Mesodermal cell (in vitro differentiated cells): ENCODE results near the gene PCCB.
"Not testable (repeated sequence)": the region's sequence is repeated elsewhere in the genome, so short reads cannot be mapped to it uniquely, and the experiment has no call there.

Source experiments
- H3K27ac ChIP-seq: 2 replicates; pipeline ENCODE4 v1.7.0; 2013; ENCODE audit warnings: mild to moderate bottlenecking, low read depth, low read length, moderate library complexity; ENCODE audit not compliant: severe bottlenecking
- H3K36me3 ChIP-seq: 2 replicates; pipeline ENCODE4 v1.7.1; 2013; ENCODE audit warnings: mild to moderate bottlenecking, low read length, moderate library complexity; ENCODE audit not compliant: control insufficient read depth, insufficient read depth
- H3K4me1 ChIP-seq: one replicate; pipeline ENCODE4 v1.7.1; 2013; ENCODE audit warnings: mild to moderate bottlenecking, low read length; ENCODE audit not compliant: insufficient read depth, control insufficient read depth, poor library complexity, severe bottlenecking
- H3K4me3 ChIP-seq: 2 replicates; pipeline ENCODE4 v1.7.0; 2013; ENCODE audit warnings: low read length, control low read depth, mild to moderate bottlenecking; ENCODE audit not compliant: insufficient read depth, poor library complexity, severe bottlenecking; ENCODE audit errors: extremely low read depth
- H3K9me3 ChIP-seq: 2 replicates; pipeline ENCODE4 v1.7.1; 2013; ENCODE audit warnings: mild to moderate bottlenecking, low read length, moderate library complexity; ENCODE audit not compliant: control insufficient read depth
- WGBS, 2 experiments: methylation state at CpG; one replicate each; pipeline ENCODE4 v1.1.5; 2013; ENCODE audit warnings: missing lambda C conversion rate in 2 of 2; ENCODE audit not compliant: insufficient coverage in 2 of 2; 5-methylcytosine and 5-hydroxymethylcytosine counted together

The PCCB gene

DNA sequence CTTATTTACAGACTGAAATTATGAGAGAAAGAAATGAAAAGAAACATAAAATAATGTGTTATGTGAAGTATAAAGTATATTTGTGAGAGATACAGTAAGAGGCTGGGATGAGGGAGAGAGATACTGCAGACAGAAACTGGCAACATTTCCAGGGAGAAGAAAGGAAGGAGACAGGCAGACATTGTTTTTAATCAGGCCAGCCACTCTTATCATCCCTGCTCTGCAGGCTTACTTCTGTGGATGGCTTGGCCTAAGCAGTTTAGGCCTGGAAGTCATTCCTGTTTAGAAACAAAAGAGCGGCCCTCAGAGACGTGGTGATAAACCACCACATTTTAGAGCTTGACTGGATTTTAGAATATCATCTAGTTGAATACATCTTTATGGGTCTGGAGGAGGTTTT is 12.4 kb downstream of the PCCB start:
- H3K9me3 ChIP-seq: no peaks in the 10 kb centered on the region
- H3K4me1 ChIP-seq: peaks cover 6% of the 10 kb centered on the region
- no peak overlapping the region for H3K4me3 ChIP-seq
- H3K36me3 ChIP-seq: peaks cover 46% of the 10 kb centered on the region
- WGBS, 2 experiments: no CpG with 5 or more reads among the region's 2 CpGs
- peak overlapping the region; percentile 54 for H3K27ac ChIP-seq

- peaks cover 6% of the 10 kb centered on the region for H3K4me1 ChIP-seq
- peaks cover 43% of the 10 kb centered on the region for H3K36me3 ChIP-seq
- 100% methylated on average over 1 to 4 of the region's 7 CpGs for WGBS, 2 experiments
- no peak overlapping the region for H3K27ac ChIP-seq
- H3K4me3 ChIP-seq: no peak overlapping the region
- no peaks in the 10 kb centered on the region for H3K9me3 ChIP-seq
Measured at GRCh38 chr3:136263251-136263650, 13.1 kb downstream of the PCCB start.

GRCh38 chr3:136266468-136267125 is 16.5 kb downstream of the PCCB start:
- H3K4me1 ChIP-seq, H3K9me3 ChIP-seq, H3K4me3 ChIP-seq, H3K27ac ChIP-seq: not testable (repeated sequence)
- peaks cover 35% of the 10 kb centered on the region for H3K36me3 ChIP-seq
- 93 to 100% methylated on average over 3 to 4 of the region's 6 CpGs for WGBS, 2 experiments

DNA sequence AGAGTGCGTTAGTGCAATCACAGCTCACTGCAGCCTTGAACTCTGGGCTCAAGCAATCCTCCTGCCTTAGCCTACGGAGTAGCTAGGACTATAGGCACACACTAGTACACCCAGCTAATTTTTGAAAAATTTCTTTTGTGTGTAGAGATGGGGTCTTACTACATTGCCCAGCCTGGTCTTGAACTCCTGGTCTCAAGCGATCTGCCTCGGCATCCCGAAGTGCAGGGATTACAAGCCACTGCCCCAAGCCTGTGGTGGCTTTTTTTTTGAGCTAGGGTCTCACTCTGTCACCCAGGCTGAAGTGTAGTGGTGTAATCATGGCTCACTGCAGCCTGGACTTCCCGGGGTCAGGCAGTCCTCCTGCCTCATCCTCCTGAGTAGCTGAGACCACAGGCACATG is 17.1 kb downstream of the PCCB start:
- 86 to 93% methylated on average over 4 to 5 of the region's 6 CpGs for WGBS, 2 experiments
- peaks cover 31% of the 10 kb centered on the region for H3K36me3 ChIP-seq
- no peaks in the 10 kb centered on the region for H3K9me3 ChIP-seq
- peaks cover 6% of the 10 kb centered on the region for H3K4me1 ChIP-seq
- no peak overlapping the region for H3K4me3 ChIP-seq
- no peak overlapping the region for H3K27ac ChIP-seq

GRCh38 chr3:136270179-136270578 is 20.0 kb downstream of the PCCB start:
- Histone ChIP-seq H3K4me1 (no peaks in the 10 kb centered on the region), H3K27ac (no peak overlapping the region), H3K4me3 (no peak overlapping the region), H3K36me3 (peaks cover 17% of the 10 kb centered on the region), H3K9me3 (no peaks in the 10 kb centered on the region)
- 83 to 90% methylated on average over 2 to 5 of the region's 5 CpGs for WGBS, 2 experiments

DNA sequence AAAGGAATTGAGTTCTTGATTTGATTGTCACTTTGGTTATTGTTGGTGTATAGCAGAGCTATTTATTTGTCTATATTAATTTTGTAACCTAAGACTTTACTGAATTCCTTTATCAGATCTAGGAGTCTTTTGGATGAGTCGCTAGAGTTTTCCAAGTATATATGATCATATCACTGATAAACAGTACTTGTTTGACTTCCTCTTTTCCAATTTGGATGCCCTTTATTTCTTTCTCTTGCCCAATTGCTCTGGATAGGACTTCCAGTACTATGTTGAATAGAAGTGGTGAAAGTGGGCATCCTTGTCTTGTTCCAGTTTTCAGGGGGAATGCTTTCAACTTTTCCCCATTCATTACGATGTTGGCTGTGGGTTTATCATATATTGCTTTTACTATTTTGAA is 21.5 kb downstream of the PCCB start:
- not testable (repeated sequence) for H3K4me1 ChIP-seq, H3K4me3 ChIP-seq, H3K9me3 ChIP-seq, H3K27ac ChIP-seq
- WGBS, 2 experiments: no CpG with 5 or more reads among the region's 2 CpGs
- peaks cover 12% of the 10 kb centered on the region for H3K36me3 ChIP-seq

GRCh38 chr3:136276049-136276755 is 26.1 kb downstream of the PCCB start:
- Histone ChIP-seq H3K9me3 (peaks cover 15% of the 10 kb centered on the region), H3K36me3 (peaks cover 20% of the 10 kb centered on the region), H3K4me1 (peaks cover 7% of the 10 kb centered on the region), H3K4me3 (no peak overlapping the region), H3K27ac (no peak overlapping the region)
- 87 to 93% methylated on average over 2 to 4 of the region's 4 CpGs for WGBS, 2 experiments

DNA sequence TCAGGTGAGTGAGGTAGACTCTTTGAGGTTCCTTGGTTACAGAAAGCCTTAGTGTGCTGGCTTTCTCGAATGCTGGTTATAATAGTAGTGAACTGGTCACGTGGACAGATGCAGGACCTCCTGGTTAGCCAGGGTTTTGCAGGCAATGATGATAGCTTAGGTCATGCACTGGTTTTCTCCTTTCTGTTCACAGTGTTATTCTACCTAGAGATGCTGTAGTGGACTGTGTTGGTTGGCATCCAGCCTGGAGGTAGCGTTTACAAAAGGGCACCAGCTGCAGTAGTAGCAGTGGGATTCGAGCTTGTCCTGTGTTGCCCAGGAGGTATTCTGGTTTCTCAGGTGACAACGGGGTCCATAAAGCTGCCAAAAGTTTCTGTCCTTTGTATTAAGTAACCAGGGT is 27.0 kb downstream of the PCCB start:
- H3K27ac ChIP-seq: no peak overlapping the region
- peaks cover 19% of the 10 kb centered on the region for H3K9me3 ChIP-seq
- 89 to 94% methylated on average over 5 of the region's 5 CpGs for WGBS, 2 experiments

DNA sequence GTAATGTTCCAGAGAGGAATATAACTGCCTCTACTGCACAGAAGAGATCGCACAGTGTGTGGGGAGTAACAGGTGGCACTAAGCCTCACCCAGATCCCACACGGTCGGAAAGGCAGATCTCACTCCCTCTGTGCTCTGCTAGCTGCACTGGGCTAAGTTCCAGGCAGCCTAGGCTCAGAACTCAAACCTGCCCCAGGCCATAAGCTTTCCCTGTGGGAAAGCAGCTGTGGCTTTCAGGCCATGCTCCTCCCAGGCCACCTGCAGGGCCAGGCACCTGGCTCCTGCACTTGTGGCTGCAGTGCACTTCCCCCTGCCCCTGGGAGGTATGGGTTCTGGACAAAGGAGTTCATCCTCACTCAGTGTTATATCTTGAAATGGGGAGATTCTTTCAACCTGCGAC is 27.5 kb downstream of the PCCB start:
- 60 to 78% methylated on average over 2 to 3 of the region's 4 CpGs for WGBS, 2 experiments

More for the DNA sequence above, 27.0 kb downstream of the PCCB start:
- H3K4me1 ChIP-seq: peaks cover 7% of the 10 kb centered on the region
- H3K36me3 ChIP-seq: peaks cover 20% of the 10 kb centered on the region
- H3K4me3 ChIP-seq: no peak overlapping the region

DNA sequence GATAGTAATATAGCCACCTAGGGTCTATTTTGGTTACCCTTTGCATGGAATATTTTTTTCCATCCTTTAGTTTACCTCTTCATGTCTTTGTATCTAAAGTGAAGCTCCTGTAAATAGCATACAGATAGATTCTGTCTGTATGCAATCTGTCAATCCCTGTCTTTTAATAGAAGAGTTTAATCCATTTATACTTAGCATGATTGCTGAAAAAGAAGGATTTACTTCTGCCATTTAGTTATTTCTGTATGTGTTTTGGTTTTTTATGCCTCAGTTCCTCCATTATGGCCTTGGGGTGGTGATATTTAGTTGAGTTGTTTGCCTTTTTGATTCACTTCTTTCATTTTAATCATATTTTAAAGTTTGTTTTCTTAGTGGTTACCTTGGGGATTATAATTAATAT is 29.0 kb downstream of the PCCB start:
- Histone ChIP-seq H3K9me3 (peaks cover 19% of the 10 kb centered on the region), H3K4me3 (no peak overlapping the region), H3K4me1 (peaks cover 17% of the 10 kb centered on the region), H3K36me3 (peaks cover 26% of the 10 kb centered on the region), H3K27ac (no peak overlapping the region)

More for the DNA sequence above, 27.5 kb downstream of the PCCB start:
- no peak overlapping the region for H3K4me3 ChIP-seq
- H3K4me1 ChIP-seq: peaks cover 7% of the 10 kb centered on the region
- H3K9me3 ChIP-seq: peaks cover 19% of the 10 kb centered on the region
- peaks cover 20% of the 10 kb centered on the region for H3K36me3 ChIP-seq
- H3K27ac ChIP-seq: no peak overlapping the region

- WGBS, 2 experiments: 100% methylated on average over 1 of the region's 2 CpGs; no CpG with 5 or more reads in 1 of the 2 experiments
- Histone ChIP-seq H3K9me3 (peaks cover 19% of the 10 kb centered on the region), H3K4me1 (peaks cover 17% of the 10 kb centered on the region), H3K36me3 (peaks cover 36% of the 10 kb centered on the region), H3K27ac (no peak overlapping the region), H3K4me3 (no peak overlapping the region)
Measured at GRCh38 chr3:136280961-136281360, 30.8 kb downstream of the PCCB start.
